Measurements from ENCODE around the gene RPL18A.

The RPL18A gene

GRCh38 chr19:17859533-17860330 is at the start of gene RPL18A:
Gene RPL18A, plus strand, starts transcription at chr19:17859910. Its CDS starts 47 bp downstream, at chr19:17859957.
- in situ Hi-C loops (cut with HindIII; ENCODE audit: low pct_ligation_motif_present, low pct_unique_long_range_greater_than_20kb, low sequenced_read_pairs), result no loop called here

GRCh38 chr19:17811103-17811502 is 48.6 kb upstream of the RPL18A start:
- in situ Hi-C loops (cut with HindIII; ENCODE audit: low pct_ligation_motif_present, low pct_unique_long_range_greater_than_20kb, low sequenced_read_pairs), result no loop called here

More at GRCh38 chr19:17859533-17860330, at the start of gene RPL18A:
- peak; percentile 99 for DNase-seq

GRCh38 chr19:17811681-17812080 is 48.0 kb upstream of the RPL18A start:
- no peak for DNase-seq
- in situ Hi-C loops (cut with HindIII; ENCODE audit: low pct_ligation_motif_present, low pct_unique_long_range_greater_than_20kb, low sequenced_read_pairs), result no loop called here

More at GRCh38 chr19:17811103-17811502, 48.6 kb upstream of the RPL18A start:
- no peak for DNase-seq

GRCh38 chr19:17812099-17812498 is 47.6 kb upstream of the RPL18A start:
- in situ Hi-C loops (cut with HindIII; ENCODE audit: low pct_ligation_motif_present, low pct_unique_long_range_greater_than_20kb, low sequenced_read_pairs), result no loop called here
- no peak for DNase-seq

GRCh38 chr19:17817668-17818363 is 41.9 kb upstream of the RPL18A start:
- no peak for DNase-seq
- in situ Hi-C loops (cut with HindIII; ENCODE audit: low pct_ligation_motif_present, low pct_unique_long_range_greater_than_20kb, low sequenced_read_pairs), result no loop called here

- in situ Hi-C loops (cut with HindIII; ENCODE audit: low pct_ligation_motif_present, low pct_unique_long_range_greater_than_20kb, low sequenced_read_pairs), result no loop called here
- DNase-seq, result no peak
Observed at GRCh38 chr19:17821190-17821589, 38.5 kb upstream of the RPL18A start, which contains the start of gene INSL3. Gene INSL3, minus strand, starts transcription at chr19:17821519. Its CDS starts 13 bp downstream, at chr19:17821506.

GRCh38 chr19:17824339-17824738 is 35.4 kb upstream of the RPL18A start:
- in situ Hi-C loops (cut with HindIII; ENCODE audit: low pct_ligation_motif_present, low pct_unique_long_range_greater_than_20kb, low sequenced_read_pairs), result no loop called here
- no peak for DNase-seq

GRCh38 chr19:17826508-17827056 is 33.1 kb upstream of the RPL18A start:
- in situ Hi-C loops (cut with HindIII; ENCODE audit: low pct_ligation_motif_present, low pct_unique_long_range_greater_than_20kb, low sequenced_read_pairs), result no loop called here
- DNase-seq, result no peak

GRCh38 chr19:17829855-17830566 is 29.7 kb upstream of the RPL18A start:
- in situ Hi-C loops (cut with HindIII; ENCODE audit: low pct_ligation_motif_present, low pct_unique_long_range_greater_than_20kb, low sequenced_read_pairs), result no loop called here
- DNase-seq, result peak; percentile 80

GRCh38 chr19:17830567-17831418 is 28.9 kb upstream of the RPL18A start:
- in situ Hi-C loops (cut with HindIII; ENCODE audit: low pct_ligation_motif_present, low pct_unique_long_range_greater_than_20kb, low sequenced_read_pairs), result no loop called here
- peak; percentile 74 for DNase-seq

GRCh38 chr19:17831419-17831888 is 28.3 kb upstream of the RPL18A start:
- DNase-seq, result no peak
- in situ Hi-C loops (cut with HindIII; ENCODE audit: low pct_ligation_motif_present, low pct_unique_long_range_greater_than_20kb, low sequenced_read_pairs), result no loop called here

- DNase-seq, result no peak
- in situ Hi-C loops (cut with HindIII; ENCODE audit: low pct_ligation_motif_present, low pct_unique_long_range_greater_than_20kb, low sequenced_read_pairs), result no loop called here
Observed at GRCh38 chr19:17832443-17833208, 27.1 kb upstream of the RPL18A start.

- no peak for DNase-seq
- in situ Hi-C loops (cut with HindIII; ENCODE audit: low pct_ligation_motif_present, low pct_unique_long_range_greater_than_20kb, low sequenced_read_pairs), result no loop called here
Observed at GRCh38 chr19:17834350-17835181, 25.1 kb upstream of the RPL18A start.

- in situ Hi-C loops (cut with HindIII; ENCODE audit: low pct_ligation_motif_present, low pct_unique_long_range_greater_than_20kb, low sequenced_read_pairs), result no loop called here
- no peak for DNase-seq
Observed at GRCh38 chr19:17835182-17836006, 24.3 kb upstream of the RPL18A start.

GRCh38 chr19:17836530-17836929 is 23.2 kb upstream of the RPL18A start:
- DNase-seq, result no peak
- in situ Hi-C loops (cut with HindIII; ENCODE audit: low pct_ligation_motif_present, low pct_unique_long_range_greater_than_20kb, low sequenced_read_pairs), result no loop called here

GRCh38 chr19:17837972-17838371 is 21.7 kb upstream of the RPL18A start:
- in situ Hi-C loops (cut with HindIII; ENCODE audit: low pct_ligation_motif_present, low pct_unique_long_range_greater_than_20kb, low sequenced_read_pairs), result no loop called here
- no peak for DNase-seq

Data from ACHN (cell line).